ENCODE results near the gene GBP7. TPM values are rescaled to one million over a fixed set of nuclear protein-coding genes. Genes with fewer than 3 reads are reported as not detected.

The GBP7 gene
- total RNA-seq, 4 donors from 2014 or later: not detected

GRCh38 chr1:89112871-89113613, 62.8 kb downstream of the GBP7 start:
- Histone ChIP-seq H3K27ac (no peak overlapping the region), H3K9me3 (no peaks in the 10 kb centered on the region), H3K4me1 (no peaks in the 10 kb centered on the region), H3K36me3 (peaks cover 7 to 100% (median 23%) of the 10 kb centered on the region in 3 donors), H3K27me3 (no peaks in the 10 kb centered on the region), H3K4me3 (no peak overlapping the region)
- intact Hi-C loops (cut with DNase I): no loop called here
- WGBS, 2 donors: 77 to 78% methylated on average over 5 of the region's 5 CpGs
- TF ChIP-seq POLR2A (IDR thresholded peaks at IDR 0.05): no peak
- no peak for TF ChIP-seq CTCF (IDR thresholded peaks at IDR 0.05)
- no peak for DNase-seq

- DNase-seq: no peak
- Histone ChIP-seq H3K4me1 (no peaks in the 10 kb centered on the region), H3K27me3 (no peaks in the 10 kb centered on the region), H3K27ac (no peak overlapping the region), H3K36me3 (peaks cover 8 to 55% (median 16%) of the 10 kb centered on the region in 3 donors), H3K9me3 (no peaks in the 10 kb centered on the region), H3K4me3 (no peak overlapping the region)
- intact Hi-C loops (cut with DNase I): no loop called here
- 87 to 94% methylated on average over 16 to 17 of the region's 17 CpGs for WGBS, 2 donors
- TF ChIP-seq CTCF (IDR thresholded peaks at IDR 0.05) (no peak), POLR2A (IDR thresholded peaks at IDR 0.05) (no peak)
These were observed 71.1 kb downstream of the GBP7 start for GRCh38 chr1:89104687-89105086.

- Histone ChIP-seq H3K9me3 (no peaks in the 10 kb centered on the region), H3K27me3 (no peaks in the 10 kb centered on the region), H3K4me1 (no peaks in the 10 kb centered on the region), H3K4me3 (no peak overlapping the region), H3K36me3 (peaks cover 8 to 50% (median 12%) of the 10 kb centered on the region in 3 donors), H3K27ac (no peak overlapping the region)
- DNase-seq: no peak
- intact Hi-C loops (cut with DNase I): no loop called here
- no peak for TF ChIP-seq CTCF (IDR thresholded peaks at IDR 0.05)
- 46 to 76% methylated on average over 2 of the region's 2 CpGs for WGBS, 2 donors
These were observed 71.7 kb downstream of the GBP7 start for GRCh38 chr1:89104147-89104546.

GRCh38 chr1:89102021-89102420, 73.8 kb downstream of the GBP7 start:
- no peaks in the 10 kb centered on the region for H3K4me1 ChIP-seq
- H3K36me3 ChIP-seq: peaks cover 0 to 29% (median 5%) of the 10 kb centered on the region in 3 donors
- DNase-seq: no peak
- H3K9me3 ChIP-seq: no peaks in the 10 kb centered on the region
- no peaks in the 10 kb centered on the region for H3K27me3 ChIP-seq
- TF ChIP-seq CTCF (IDR thresholded peaks at IDR 0.05) (no peak), POLR2A (IDR thresholded peaks at IDR 0.05) (no peak)
- intact Hi-C loops (cut with DNase I): no loop called here
- no peak overlapping the region for H3K4me3 ChIP-seq
- H3K27ac ChIP-seq: no peak overlapping the region

- no peak overlapping the region for H3K4me3 ChIP-seq
- H3K27ac ChIP-seq: no peak overlapping the region
- H3K4me1 ChIP-seq: no peaks in the 10 kb centered on the region
- 93 to 94% methylated on average over 3 of the region's 3 CpGs for WGBS, 2 donors
- intact Hi-C loops (cut with DNase I): no loop called here
- peaks cover 0 to 4% (median 4%) of the 10 kb centered on the region in 3 donors for H3K9me3 ChIP-seq
- H3K27me3 ChIP-seq: no peaks in the 10 kb centered on the region
- TF ChIP-seq POLR2A (IDR thresholded peaks at IDR 0.05): no peak
- TF ChIP-seq CTCF (IDR thresholded peaks at IDR 0.05): no peak
- peaks cover 0 to 13% (median 0%) of the 10 kb centered on the region in 3 donors for H3K36me3 ChIP-seq
- DNase-seq: no peak
These were observed 75.4 kb downstream of the GBP7 start for GRCh38 chr1:89100412-89100811.
